Measurements from ENCODE around the gene RWDD3. TPM values are rescaled to one million over a fixed set of nuclear protein-coding genes. Genes with fewer than 3 reads are reported as not detected.

Gene RWDD3
- total RNA-seq, 1 donor from 2014 or later, result 11.6 TPM

- DNase-seq (ENCODE audit: low spot score), result no peak
These were observed 47.9 kb downstream of the RWDD3 start for GRCh38 chr1:95281781-95282517.

GRCh38 chr1:95282518-95282895, 48.5 kb downstream of the RWDD3 start:
- DNase-seq (ENCODE audit: low spot score), result no peak

GRCh38 chr1:95284420-95284819, 50.4 kb downstream of the RWDD3 start:
- no peak for DNase-seq (ENCODE audit: low spot score)

- no peak for DNase-seq (ENCODE audit: low spot score)
These were observed 52.5 kb downstream of the RWDD3 start for GRCh38 chr1:95286479-95286878.

GRCh38 chr1:95287081-95287480, 53.1 kb downstream of the RWDD3 start:
- DNase-seq (ENCODE audit: low spot score), result no peak

GRCh38 chr1:95287825-95288224, 53.8 kb downstream of the RWDD3 start:
- DNase-seq (ENCODE audit: low spot score), result no peak

Other genes starting within 250 kb of the RWDD3 start
- 8.1 TPM for gene ALG14, start 161.3 kb upstream of the RWDD3 start, total RNA-seq
- gene TLCD4, start 116.9 kb upstream of the RWDD3 start, total RNA-seq, result 15.9 TPM